Neural cell (in vitro differentiated cells): ENCODE measurements around the gene RIN3. TPM values are rescaled to one million over a fixed set of nuclear protein-coding genes. Genes with fewer than 3 reads are reported as not detected.
"Not testable (repeated sequence)": the region's sequence is repeated elsewhere in the genome, so short reads cannot be mapped to it uniquely, and the experiment has no call there.

Experiments used
- H2AFZ ChIP-seq: fragments of 200-600, 300-800 bp; sonication (generic), shearing (Covaris generic); 2 replicates; pipeline ENCODE4 v1.6.0; 2014; ENCODE audit warnings: low read depth, mild to moderate bottlenecking, antibody characterized with exemption, low read length, moderate library complexity
- H3F3A ChIP-seq: fragments of 200-600 bp; shearing (Covaris generic); 2 replicates; pipeline ENCODE4 v1.6.1; 2016; ENCODE audit warnings: mild to moderate bottlenecking, moderate library complexity, mixed read lengths, antibody characterized with exemption, low read length; ENCODE audit not compliant: insufficient read depth, poor library complexity, severe bottlenecking
- H3K27ac ChIP-seq: fragments of 200-600, 300-800 bp; sonication (generic), shearing (Covaris generic); 2 replicates; pipeline ENCODE4 v1.5.1; 2014; ENCODE audit warnings: mild to moderate bottlenecking, low read length, moderate library complexity
- H3K27me3 ChIP-seq: fragments of 300-800, 200-600 bp; sonication (generic), shearing (Covaris generic); 2 replicates; pipeline ENCODE4 v1.6.0; 2014; ENCODE audit warnings: mild to moderate bottlenecking, low read depth, low read length, moderate library complexity; ENCODE audit not compliant: insufficient read depth
- H3K36me3 ChIP-seq: fragments of 300-800, 200-600 bp; sonication (generic), shearing (Covaris generic); 2 replicates; pipeline ENCODE4 v1.5.1; 2014; ENCODE audit warnings: mild to moderate bottlenecking, antibody characterized with exemption, low read length, moderate library complexity; ENCODE audit not compliant: insufficient read depth
- H3K4me2 ChIP-seq: fragments of 300-800, 200-600 bp; sonication (generic), shearing (Covaris generic); 2 replicates; pipeline ENCODE4 v1.6.0; 2014; ENCODE audit warnings: mild to moderate bottlenecking, low read length
- H3K4me3 ChIP-seq: fragments of 300-800, 200-600 bp; sonication (generic), shearing (Covaris generic); 2 replicates; pipeline ENCODE4 v1.5.1; 2014; ENCODE audit warnings: mild to moderate bottlenecking, low read length, moderate library complexity
- H3K79me2 ChIP-seq: fragments of 200-600 bp; shearing (Covaris generic); replicated peaks from 2 replicates; pipeline ENCODE4 v1.6.0; 2014; ENCODE audit warnings: mild to moderate bottlenecking, low read length, moderate library complexity; ENCODE audit not compliant: insufficient read depth
- H3K9ac ChIP-seq: fragments of 300-800, 200-600 bp; sonication (generic), shearing (Covaris generic); 2 replicates; pipeline ENCODE4 v1.6.1; 2016; ENCODE audit warnings: mild to moderate bottlenecking, low read length, mixed read lengths
- H3K9me2 ChIP-seq: fragments of 200-600 bp; shearing (Covaris generic); 2 replicates; pipeline ENCODE4 v1.6.1; 2016; ENCODE audit warnings: mild to moderate bottlenecking, low read length, mixed read lengths; ENCODE audit not compliant: insufficient read depth
- H3K9me3 ChIP-seq: fragments of 200-600, 300-800 bp; sonication (generic), shearing (Covaris generic); 2 replicates; pipeline ENCODE4 v1.6.1; 2016; ENCODE audit warnings: mild to moderate bottlenecking, mixed run types, low read length, moderate library complexity, mixed read lengths
- H4K20me1 ChIP-seq: fragments of 200-600 bp; shearing (Covaris generic); 2 replicates; pipeline ENCODE4 v1.6.1; 2016; ENCODE audit warnings: mild to moderate bottlenecking, mixed run types; ENCODE audit not compliant: insufficient read depth
- EP300 ChIP-seq: fragments of 450-650 bp; conservative IDR thresholded peaks from 2 replicates; pipeline ENCODE4 v1.6.1; 2014; ENCODE audit warnings: antibody characterized with exemption, mild to moderate bottlenecking, moderate library complexity; ENCODE audit not compliant: poor library complexity, severe bottlenecking
- EZH2 ChIP-seq: fragments of 200-600, 300-800 bp; shearing (Covaris generic), sonication (generic); IDR thresholded peaks from 2 replicates; pipeline ENCODE4 v1.6.1; 2014; ENCODE audit warnings: antibody characterized with exemption, low read length, borderline replicate concordance, mild to moderate bottlenecking; ENCODE audit not compliant: insufficient read depth, poor library complexity, severe bottlenecking
- MXI1 ChIP-seq: fragments of 450-650 bp; conservative IDR thresholded peaks from 2 replicates; pipeline ENCODE4 v1.6.1; 2014; ENCODE audit warnings: antibody characterized with exemption, mild to moderate bottlenecking; ENCODE audit not compliant: poor library complexity, severe bottlenecking
- POLR2AphosphoS5 ChIP-seq: IDR thresholded peaks from 2 replicates; pipeline ENCODE4 v1.6.1; 2012
- RAD21 ChIP-seq: fragments of 450-650 bp; conservative IDR thresholded peaks from 2 replicates; pipeline ENCODE4 v1.6.1; 2014; ENCODE audit warnings: antibody characterized with exemption, mild to moderate bottlenecking, moderate library complexity
- SMC3 ChIP-seq: fragments of 450-650 bp; conservative IDR thresholded peaks from 2 replicates; pipeline ENCODE4 v1.6.1; 2014; ENCODE audit warnings: antibody characterized with exemption, mild to moderate bottlenecking, moderate library complexity; ENCODE audit not compliant: poor library complexity
- TAF1 ChIP-seq: IDR thresholded peaks from 2 replicates; pipeline ENCODE4 v1.6.1; 2012; ENCODE audit warnings: low read depth
- polyA plus RNA-seq: library from polyadenylated mRNA; depleted of rRNA; stranded (reverse); fragments of >200 nt; gene quantifications from 2 replicates; pipeline ENCODE4 v1.2.3, GENCODE V29; 2014
- TF ChIP-seq, protein P1 (sequence below): fragments of 450-650 bp; IDR thresholded peaks from 2 replicates; pipeline ENCODE4 v1.5.1; 2014; ENCODE audit warnings: antibody characterized with exemption, mild to moderate bottlenecking, moderate library complexity; ENCODE audit not compliant: poor library complexity, severe bottlenecking
- TF ChIP-seq, protein P2 (sequence below): IDR thresholded peaks from 2 replicates; pipeline ENCODE4 v1.6.1; 2012; ENCODE audit warnings: borderline replicate concordance

RIN3 gene
- polyA plus RNA-seq, 1 donor from 2014 or later, result not detected

DNA sequence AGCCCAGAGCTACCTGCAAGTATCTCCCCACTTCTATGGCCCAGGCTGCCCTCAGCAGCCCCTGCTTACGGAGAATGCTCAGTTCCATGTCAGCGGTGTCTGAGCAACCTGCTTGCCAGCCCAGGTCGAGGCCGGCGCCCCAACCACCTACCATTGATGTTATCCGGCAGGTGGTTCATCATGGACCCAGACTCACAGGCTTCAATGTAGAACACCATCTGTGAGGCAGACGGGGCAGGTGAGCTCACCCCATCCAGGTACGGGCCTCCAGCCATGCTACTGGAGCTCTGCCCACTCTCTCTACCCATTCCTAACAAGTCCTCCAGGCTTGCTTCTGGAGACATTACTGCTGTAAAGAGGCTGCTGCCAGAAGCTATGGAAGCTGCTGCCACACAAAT is 199.1 kb downstream of the RIN3 start:
- Histone ChIP-seq H4K20me1 (no peaks in the 10 kb centered on the region), H3K79me2 (no peaks in the 10 kb centered on the region), H3K27me3 (no peaks in the 10 kb centered on the region), H3F3A (no peaks in the 10 kb centered on the region), H2AFZ (no peak overlapping the region), H3K36me3 (no peaks in the 10 kb centered on the region), H3K9me2 (no peaks in the 10 kb centered on the region), H3K4me3 (no peak overlapping the region), H3K27ac (no peak overlapping the region), H3K9ac (no peak overlapping the region), H3K4me2 (no peak overlapping the region), H3K9me3 (no peaks in the 10 kb centered on the region)
- TF ChIP-seq MXI1, result no peak
- TF ChIP-seq SMC3, result no peak
- TF ChIP-seq EP300, result no peak
- TF ChIP-seq, protein P1, sequence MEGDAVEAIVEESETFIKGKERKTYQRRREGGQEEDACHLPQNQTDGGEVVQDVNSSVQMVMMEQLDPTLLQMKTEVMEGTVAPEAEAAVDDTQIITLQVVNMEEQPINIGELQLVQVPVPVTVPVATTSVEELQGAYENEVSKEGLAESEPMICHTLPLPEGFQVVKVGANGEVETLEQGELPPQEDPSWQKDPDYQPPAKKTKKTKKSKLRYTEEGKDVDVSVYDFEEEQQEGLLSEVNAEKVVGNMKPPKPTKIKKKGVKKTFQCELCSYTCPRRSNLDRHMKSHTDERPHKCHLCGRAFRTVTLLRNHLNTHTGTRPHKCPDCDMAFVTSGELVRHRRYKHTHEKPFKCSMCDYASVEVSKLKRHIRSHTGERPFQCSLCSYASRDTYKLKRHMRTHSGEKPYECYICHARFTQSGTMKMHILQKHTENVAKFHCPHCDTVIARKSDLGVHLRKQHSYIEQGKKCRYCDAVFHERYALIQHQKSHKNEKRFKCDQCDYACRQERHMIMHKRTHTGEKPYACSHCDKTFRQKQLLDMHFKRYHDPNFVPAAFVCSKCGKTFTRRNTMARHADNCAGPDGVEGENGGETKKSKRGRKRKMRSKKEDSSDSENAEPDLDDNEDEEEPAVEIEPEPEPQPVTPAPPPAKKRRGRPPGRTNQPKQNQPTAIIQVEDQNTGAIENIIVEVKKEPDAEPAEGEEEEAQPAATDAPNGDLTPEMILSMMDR, result no peak
- no peak for TF ChIP-seq POLR2AphosphoS5
- no peak for TF ChIP-seq EZH2
- no peak for TF ChIP-seq RAD21
- TF ChIP-seq, protein P2, sequence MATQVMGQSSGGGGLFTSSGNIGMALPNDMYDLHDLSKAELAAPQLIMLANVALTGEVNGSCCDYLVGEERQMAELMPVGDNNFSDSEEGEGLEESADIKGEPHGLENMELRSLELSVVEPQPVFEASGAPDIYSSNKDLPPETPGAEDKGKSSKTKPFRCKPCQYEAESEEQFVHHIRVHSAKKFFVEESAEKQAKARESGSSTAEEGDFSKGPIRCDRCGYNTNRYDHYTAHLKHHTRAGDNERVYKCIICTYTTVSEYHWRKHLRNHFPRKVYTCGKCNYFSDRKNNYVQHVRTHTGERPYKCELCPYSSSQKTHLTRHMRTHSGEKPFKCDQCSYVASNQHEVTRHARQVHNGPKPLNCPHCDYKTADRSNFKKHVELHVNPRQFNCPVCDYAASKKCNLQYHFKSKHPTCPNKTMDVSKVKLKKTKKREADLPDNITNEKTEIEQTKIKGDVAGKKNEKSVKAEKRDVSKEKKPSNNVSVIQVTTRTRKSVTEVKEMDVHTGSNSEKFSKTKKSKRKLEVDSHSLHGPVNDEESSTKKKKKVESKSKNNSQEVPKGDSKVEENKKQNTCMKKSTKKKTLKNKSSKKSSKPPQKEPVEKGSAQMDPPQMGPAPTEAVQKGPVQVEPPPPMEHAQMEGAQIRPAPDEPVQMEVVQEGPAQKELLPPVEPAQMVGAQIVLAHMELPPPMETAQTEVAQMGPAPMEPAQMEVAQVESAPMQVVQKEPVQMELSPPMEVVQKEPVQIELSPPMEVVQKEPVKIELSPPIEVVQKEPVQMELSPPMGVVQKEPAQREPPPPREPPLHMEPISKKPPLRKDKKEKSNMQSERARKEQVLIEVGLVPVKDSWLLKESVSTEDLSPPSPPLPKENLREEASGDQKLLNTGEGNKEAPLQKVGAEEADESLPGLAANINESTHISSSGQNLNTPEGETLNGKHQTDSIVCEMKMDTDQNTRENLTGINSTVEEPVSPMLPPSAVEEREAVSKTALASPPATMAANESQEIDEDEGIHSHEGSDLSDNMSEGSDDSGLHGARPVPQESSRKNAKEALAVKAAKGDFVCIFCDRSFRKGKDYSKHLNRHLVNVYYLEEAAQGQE, result no peak
- TF ChIP-seq TAF1, result no peak

DNA sequence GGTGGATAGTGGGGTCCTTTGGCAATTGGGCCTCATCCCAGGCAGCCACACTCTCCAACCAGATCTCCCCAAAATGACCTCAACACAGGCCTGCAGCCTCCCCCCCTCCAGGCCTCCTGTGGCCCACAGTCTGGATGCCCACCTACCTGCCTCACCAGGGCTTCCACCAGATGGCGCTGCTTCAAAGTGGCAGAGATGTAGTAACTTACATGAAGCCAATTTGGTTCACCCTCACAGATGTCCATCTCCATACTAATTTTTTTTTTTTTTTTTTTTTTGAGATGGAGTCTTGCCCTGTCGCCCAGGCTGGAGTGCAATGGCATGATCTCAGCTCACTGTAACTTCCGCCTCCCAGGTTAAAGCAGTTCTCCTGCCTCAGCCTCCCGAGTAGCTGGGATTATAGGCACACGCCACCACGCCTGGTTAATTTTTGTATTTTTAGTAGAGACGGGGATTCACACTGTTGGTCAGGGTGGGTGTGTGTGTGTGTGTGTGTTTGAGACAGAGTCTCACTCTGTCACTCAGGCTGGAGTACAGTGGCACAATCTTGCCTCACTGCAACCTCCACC is 201.2 kb downstream of the RIN3 start:
- not testable (repeated sequence) for H3K9ac ChIP-seq, H3K27ac ChIP-seq, H3K27me3 ChIP-seq, H3K4me3 ChIP-seq, H3K79me2 ChIP-seq, H3K36me3 ChIP-seq, H3F3A ChIP-seq, H3K9me3 ChIP-seq, H2AFZ ChIP-seq, H3K9me2 ChIP-seq, H4K20me1 ChIP-seq, H3K4me2 ChIP-seq

DNA sequence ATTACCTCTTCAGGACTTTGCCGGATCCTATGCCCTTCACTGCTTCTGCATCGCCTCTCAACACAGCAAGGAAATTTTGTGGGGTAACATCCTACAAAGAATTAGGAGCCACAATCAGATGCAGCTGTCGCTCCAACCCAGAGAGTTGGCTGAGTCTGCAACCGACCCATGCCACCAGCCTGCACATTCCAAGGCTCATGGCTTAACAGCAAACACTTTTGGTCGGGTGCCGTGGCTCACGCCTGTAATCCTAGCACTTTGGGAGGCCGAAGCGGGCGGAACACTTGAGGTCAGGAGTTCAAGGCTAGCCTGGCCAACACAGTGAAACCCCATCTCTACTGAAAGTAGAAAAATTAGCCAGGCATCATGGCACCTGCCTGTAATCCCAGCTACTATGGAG is 202.6 kb downstream of the RIN3 start:
- H3K27ac ChIP-seq, result no peak overlapping the region

More for the DNA sequence above, 202.6 kb downstream of the RIN3 start:
- no peaks in the 10 kb centered on the region for H3K79me2 ChIP-seq
- no peak overlapping the region for H3K9ac ChIP-seq
- H3K9me2 ChIP-seq, result no peaks in the 10 kb centered on the region
- H3K4me3 ChIP-seq, result no peak overlapping the region
- H3K36me3 ChIP-seq, result no peaks in the 10 kb centered on the region
- H3K27me3 ChIP-seq, result no peaks in the 10 kb centered on the region
- H3K9me3 ChIP-seq, result no peaks in the 10 kb centered on the region
- no peak overlapping the region for H2AFZ ChIP-seq
- no peak overlapping the region for H3K4me2 ChIP-seq
- H3F3A ChIP-seq, result no peaks in the 10 kb centered on the region
- no peaks in the 10 kb centered on the region for H4K20me1 ChIP-seq
- TF ChIP-seq, protein P2, result no peak
- no peak for TF ChIP-seq TAF1
- TF ChIP-seq SMC3, result no peak
- no peak for TF ChIP-seq EZH2
- TF ChIP-seq POLR2AphosphoS5, result no peak
- TF ChIP-seq MXI1, result no peak
- TF ChIP-seq, protein P1, result no peak
- no peak for TF ChIP-seq EP300
- no peak for TF ChIP-seq RAD21
